K562 (cell line): Measurements from ENCODE around the gene OSBPL3. TPM values are rescaled to one million over a fixed set of nuclear protein-coding genes. Genes with fewer than 3 reads are reported as not detected.

ENCODE experiments used
- ATAC-seq: fragments of 200-7000 bp; cut with Tn5 transposase; 3 replicates; pipeline ENCODE4 v1.9.1; 2020; ENCODE audit warnings: moderate library complexity
- BruUV-seq: library from RNA; stranded (reverse); fragments of 400-500 nt; replicated peaks from 2 replicates; lab custom pipeline; 2021; lab: Mats Ljungman, UMichigan
- CTCF ChIA-PET: fragments of 300-600 bp; formaldehyde crosslinking; extraction: SDS; loops from one replicate; lab custom pipeline; 2021; ENCODE audit warnings: low intra/inter-chr PET ratio; lab: Yijun Ruan, JAX
- POLR2A ChIA-PET: fragments of 300-600, 350-650 bp; sonication (Branson Sonifier 250); formaldehyde crosslinking; extraction: SDS; loops from one replicate; lab custom pipeline; 2021; ENCODE audit warnings: antibody characterized with exemption, inconsistent platforms; lab: Yijun Ruan, JAX
- DNase-seq, 4 experiments: peaks; one replicate each; pipeline versions ENCODE4 v3.0.0 to v3.0.0-alpha.2; 2011 to 2018; ENCODE audit warnings: low spot score in 3 of 4, mixed read lengths in 3 of 4; ENCODE audit errors: extremely low read depth in 1 of 4
- FAIRE-seq: peaks from 2 replicates; lab custom pipeline; 2011; peaks lifted over from hg19 to GRCh38; lab: Jason Lieb, UNC
- H2AFZ ChIP-seq: 2 replicates; pipeline ENCODE4 v1.6.0; 2011; ENCODE audit warnings: low read depth, low read length, control low read depth, inconsistent platforms
- H3K27ac ChIP-seq: fragments of 200-600 bp; 3 replicates; pipeline ENCODE4 v1.8.0; 2011; ENCODE audit warnings: low read depth, mild to moderate bottlenecking, control low read depth, inconsistent platforms, low read length, moderate library complexity, mixed read lengths; ENCODE audit errors: extremely low read depth
- H3K27me3 ChIP-seq, 2 experiments: fragments of 300-600 bp in 1 of 2; 2 replicates in 1 of 2; 3 replicates in 1 of 2; pipeline versions ENCODE4 v1.6.0 to v1.8.0; 2011; ENCODE audit warnings: inconsistent platforms in 2 of 2, low read length in 2 of 2, mild to moderate bottlenecking in 1 of 2, mixed read lengths in 1 of 2, moderate library complexity in 1 of 2; ENCODE audit not compliant: control insufficient read depth in 2 of 2, insufficient read depth in 2 of 2
- H3K36me3 ChIP-seq: fragments of 300-600 bp; 3 replicates; pipeline ENCODE4 v1.8.0; 2011; ENCODE audit warnings: mild to moderate bottlenecking, low read length, inconsistent platforms; ENCODE audit not compliant: control insufficient read depth, insufficient read depth
- H3K4me1 ChIP-seq, 2 experiments: fragments of 200-600 bp in 1 of 2; replicated peaks in 1 of 2; 2 replicates in 1 of 2; 3 replicates in 1 of 2; pipeline versions ENCODE4 v1.5.1 to v1.8.0; 2011; ENCODE audit warnings: inconsistent platforms in 2 of 2, low read length in 2 of 2, mild to moderate bottlenecking in 1 of 2, mixed read lengths in 1 of 2, moderate library complexity in 1 of 2; ENCODE audit not compliant: control insufficient read depth in 2 of 2, insufficient read depth in 2 of 2
- H3K4me2 ChIP-seq: 2 replicates; pipeline ENCODE4 v1.6.1; 2011; ENCODE audit warnings: low read length, control low read depth, inconsistent platforms, mixed read lengths; ENCODE audit not compliant: insufficient read depth
- H3K4me3 ChIP-seq: fragments of 200-600 bp; sonication (generic), shearing (Covaris generic); 2 replicates; pipeline ENCODE4 v1.5.1; 2016; ENCODE audit warnings: control low read depth, inconsistent platforms
- H3K79me2 ChIP-seq: fragments of 200-600 bp; 3 replicates; pipeline ENCODE4 v1.8.0; 2011; ENCODE audit warnings: low read length, inconsistent platforms; ENCODE audit not compliant: control insufficient read depth, insufficient read depth
- H3K9ac ChIP-seq, 2 experiments: 2 replicates each; pipeline versions ENCODE4 v1.6.0 to v1.6.1; 2011; ENCODE audit warnings: low read depth in 2 of 2, low read length in 2 of 2, control low read depth in 1 of 2, inconsistent platforms in 1 of 2, mild to moderate bottlenecking in 1 of 2, mixed read lengths in 1 of 2; ENCODE audit not compliant: insufficient read depth in 1 of 2
- H3K9me1 ChIP-seq: one replicate; pipeline ENCODE4 v1.6.0; 2011; ENCODE audit warnings: inconsistent platforms, mild to moderate bottlenecking, low read length, moderate library complexity; ENCODE audit not compliant: control insufficient read depth, insufficient read depth
- H3K9me3 ChIP-seq: replicated peaks from 2 replicates; pipeline ENCODE4 v1.5.1; 2011; ENCODE audit warnings: low read depth, low read length, inconsistent platforms; ENCODE audit not compliant: control insufficient read depth, insufficient read depth
- H4K20me1 ChIP-seq: replicated peaks from 2 replicates; pipeline ENCODE4 v1.6.1; 2011; ENCODE audit warnings: low read length, inconsistent platforms, mixed read lengths; ENCODE audit not compliant: control insufficient read depth, insufficient read depth
- ADNP ChIP-seq: fragments of 200-800 bp; sonication (Bioruptor generic); IDR thresholded peaks from 2 replicates; pipeline ENCODE4 v1.6.1; 2016; ENCODE audit warnings: missing genetic modification characterization, missing compliant biosample characterization
- ARID3A ChIP-seq: IDR thresholded peaks from 2 replicates; pipeline ENCODE4 v1.6.1; 2012; ENCODE audit warnings: low read depth, low read length, improper control_type of control experiment, borderline replicate concordance
- ATF7 ChIP-seq: fragments of 450-650 bp; IDR thresholded peaks from 2 replicates; pipeline ENCODE4 v1.7.1; 2014; ENCODE audit warnings: mild to moderate bottlenecking, moderate library complexity
- CCNT2 ChIP-seq: IDR thresholded peaks from 2 replicates; pipeline ENCODE4 v1.6.1; 2011; ENCODE audit warnings: borderline replicate concordance, low read depth, mild to moderate bottlenecking, moderate library complexity, mixed read lengths, low read length; ENCODE audit not compliant: insufficient read length; ENCODE audit errors: extremely low read depth
- EWSR1 ChIP-seq: fragments of 450-650 bp; IDR thresholded peaks from 2 replicates; pipeline ENCODE4 v1.6.1; 2018; ENCODE audit warnings: borderline replicate concordance, mild to moderate bottlenecking, low read depth, moderate library complexity; ENCODE audit not compliant: partially characterized antibody
- HDAC3 ChIP-seq: fragments of 450-650 bp; IDR thresholded peaks from 2 replicates; pipeline ENCODE4 v1.6.1; 2018; ENCODE audit warnings: borderline replicate concordance, mild to moderate bottlenecking, moderate library complexity; ENCODE audit not compliant: partially characterized antibody
- LCOR ChIP-seq: sonication (generic); formaldehyde crosslinking; IDR thresholded peaks from 2 replicates; pipeline ENCODE4 v1.8.0; 2022; ENCODE audit warnings: mild to moderate bottlenecking, missing genetic modification reagents
- MEIS2 ChIP-seq: fragments of 450-650 bp; IDR thresholded peaks from 2 replicates; pipeline ENCODE4 v1.6.1; 2014; ENCODE audit warnings: mild to moderate bottlenecking; ENCODE audit not compliant: partially characterized antibody
- NELFE ChIP-seq: IDR thresholded peaks from 2 replicates; pipeline ENCODE4 v1.6.1; 2011; ENCODE audit warnings: mild to moderate bottlenecking; ENCODE audit not compliant: insufficient read depth, insufficient read length
- NRF1 ChIP-seq, 2 experiments: fragments of 450-650 bp; IDR thresholded peaks in 1 of 2; conservative IDR thresholded peaks in 1 of 2; 2 replicates each; pipeline ENCODE4 v1.6.1; 2014; ENCODE audit warnings: mild to moderate bottlenecking in 2 of 2
- SMARCE1 ChIP-seq: fragments of 450-650 bp; IDR thresholded peaks from 2 replicates; pipeline ENCODE4 v1.7.1; 2016; ENCODE audit warnings: mild to moderate bottlenecking
- TEAD4 ChIP-seq, 2 experiments: sonication (generic) in 1 of 2; formaldehyde crosslinking in 1 of 2; IDR thresholded peaks; 2 replicates each; pipeline versions ENCODE4 v1.6.1 to v1.8.0; 2012 to 2022; ENCODE audit warnings: borderline replicate concordance in 1 of 2, inconsistent platforms in 1 of 2, low read length in 1 of 2, mild to moderate bottlenecking in 1 of 2, missing genetic modification reagents in 1 of 2
- ZEB2 ChIP-seq: fragments of 450-650 bp; IDR thresholded peaks from 2 replicates; pipeline ENCODE4 v1.6.1; 2016
- ZNF408 ChIP-seq: fragments of 250-450 bp; sonication (Bioruptor Pico); IDR thresholded peaks from 2 replicates; pipeline ENCODE4 v1.4.0; 2020; ENCODE audit warnings: low read depth, mild to moderate bottlenecking, moderate library complexity
- ZNF707 ChIP-seq: fragments of 250-450 bp; sonication (Bioruptor Pico); conservative IDR thresholded peaks from 2 replicates; pipeline ENCODE4 v1.8.0; 2022; ENCODE audit warnings: inconsistent platforms, mild to moderate bottlenecking, moderate library complexity
- WGBS: fragments of 100-300 bp; shearing (Covaris generic); methylation state at CpG from one replicate; pipeline ENCODE4 v1.1.6; 2016; ENCODE audit warnings: low coverage, mixed read lengths; ENCODE audit not compliant: insufficient coverage; ENCODE audit errors: missing lambda C conversion rate; 5-methylcytosine and 5-hydroxymethylcytosine counted together
- in situ Hi-C: fragments of 300-500 bp; cut with MboI; formaldehyde crosslinking; loops from 4 replicates; pipeline ENCODE4 v1.15.0; 2018; ENCODE audit warnings: inconsistent platforms, mixed read lengths
- intact Hi-C: fragments of 100-400 bp; cut with micrococcal nuclease; formaldehyde crosslinking; loops from 2 replicates; pipeline ENCODE4 v1.14.2; 2022
- polyA plus RNA-seq, 8 experiments: library from polyadenylated mRNA; depleted of rRNA in 4 of 8; stranded (reverse) in 5 of 8; unstranded in 3 of 8; fragments of >200 nt; fragmentation: Nextera tagmentation in 2 of 8; fragmentation: Illumina TruSeq in 1 of 8; extraction: Ambion mirVana in 2 of 8; extraction: Trizol in 1 of 8; gene quantifications; 2 replicates each; pipeline versions ENCODE4 v1.2.1 to v1.2.3, GENCODE V29; 2011 to 2014; ENCODE audit warnings: inconsistent platforms in 1 of 8, missing spikeins in 1 of 8
- total RNA-seq, 7 experiments: library from RNA; depleted of rRNA in 6 of 7; stranded (reverse); fragments of >200 nt in 6 of 7; fragmentation: Illumina TruSeq in 2 of 7; extraction: Trizol in 2 of 7; gene quantifications; 2 replicates each; pipeline versions ENCODE4 v1.2.1 to v1.2.3, GENCODE V29; 2011 to 2021; ENCODE audit warnings: low replicate concordance in 1 of 7
- TF ChIP-seq, protein P1 (sequence below): fragments of 450-650 bp; formaldehyde crosslinking; IDR thresholded peaks from 2 replicates; pipeline ENCODE4 v1.4.0; 2020; ENCODE audit warnings: mild to moderate bottlenecking, moderate library complexity
- TF ChIP-seq, protein P2 (sequence below): fragments of 450-650 bp; formaldehyde crosslinking; IDR thresholded peaks from 2 replicates; pipeline ENCODE4 v1.4.0; 2020; ENCODE audit warnings: mild to moderate bottlenecking

The OSBPL3 gene
- total and polyA plus RNA-seq, 9 of the 15 experiments (the other 6 are each of a cell fraction or from before 2014, with no cell fraction given) = 4.8 to 37.2 (median 26.5) TPM

GRCh38 chr7:25028370-25029021 is 48.5 kb upstream of the OSBPL3 start (continued):
- TF ChIP-seq ARID3A = peak; percentile 15; the same call in 1 of the 2 replicates
- peak; percentile 72; the same call in 1 of the 2 replicates for TF ChIP-seq SMARCE1
- TF ChIP-seq ZNF408 = no peak
- peak in 1 of 2 experiments; percentile 34; a peak in 2 of 4 replicates for TF ChIP-seq NRF1 (conservative IDR thresholded peaks at IDR 0.05 in 1 of 2, IDR thresholded peaks at IDR 0.05 in 1 of 2)
- TF ChIP-seq TEAD4 (IDR thresholded peaks at IDR 0.05; ENCODE audit: low read length) = peak; percentile 64; the same call in 1 of the 2 replicates
- TF ChIP-seq TEAD4 (CRISPR knock-in tag; IDR thresholded peaks at IDR 0.05; ENCODE audit: borderline replicate concordance) = no peak
- peak; percentile 78 for TF ChIP-seq ATF7
- TF ChIP-seq MEIS2 = peak; percentile 24
- TF ChIP-seq ZEB2 = peak; percentile 58; the same call in 1 of the 2 replicates

DNA sequence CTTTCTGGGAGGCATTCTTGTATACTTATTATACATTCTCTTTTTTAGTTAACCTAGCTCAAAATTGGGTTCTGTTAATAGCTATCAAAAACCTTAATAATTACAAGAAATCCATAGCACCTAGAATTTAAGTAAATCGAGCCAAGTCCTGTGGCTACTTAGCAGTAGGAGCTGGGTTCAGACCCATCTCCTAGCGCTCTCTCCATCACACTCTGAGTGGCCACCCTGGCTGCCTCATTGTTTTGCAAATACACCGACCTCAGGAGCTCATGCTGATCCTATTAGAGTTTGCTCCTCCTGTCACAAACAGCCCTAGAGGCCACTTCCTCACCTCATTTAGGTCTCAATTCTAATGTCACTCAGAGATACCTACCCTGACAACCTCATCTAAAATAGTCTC is 46.2 kb upstream of the OSBPL3 start:
- Histone ChIP-seq H3K27ac (no peak overlapping the region), H3K27me3 (peaks cover 0 to 13% of the 10 kb centered on the region in 2 experiments; a peak in 3 of 5 replicates), H3K79me2 (no peaks in the 10 kb centered on the region), H3K9ac (no peak overlapping the region), H3K4me1 (peaks cover 4 to 16% of the 10 kb centered on the region in 2 experiments; a peak in 3 of 5 replicates), H3K4me2 (no peak overlapping the region), H4K20me1 (no peaks in the 10 kb centered on the region), H3K4me3 (no peak overlapping the region), H3K36me3 (no peaks in the 10 kb centered on the region), H3K9me3 (no peaks in the 10 kb centered on the region), H2AFZ (no peak overlapping the region), H3K9me1 (no peaks in the 10 kb centered on the region)
- in situ Hi-C loops = no loop called here
- intact Hi-C loops = no loop called here
- CTCF ChIA-PET = no interaction called here
- DNase-seq = no peak
- no peak for FAIRE-seq
- no peak for ATAC-seq
- 9% methylated on average over 3 of the region's 3 CpGs for WGBS
- BruUV-seq = no TSS peak
- POLR2A ChIA-PET = no interaction called here
- no peak for TF ChIP-seq CCNT2
- TF ChIP-seq ZNF707 (CRISPR knock-in tag) = no peak
- TF ChIP-seq, protein P1, sequence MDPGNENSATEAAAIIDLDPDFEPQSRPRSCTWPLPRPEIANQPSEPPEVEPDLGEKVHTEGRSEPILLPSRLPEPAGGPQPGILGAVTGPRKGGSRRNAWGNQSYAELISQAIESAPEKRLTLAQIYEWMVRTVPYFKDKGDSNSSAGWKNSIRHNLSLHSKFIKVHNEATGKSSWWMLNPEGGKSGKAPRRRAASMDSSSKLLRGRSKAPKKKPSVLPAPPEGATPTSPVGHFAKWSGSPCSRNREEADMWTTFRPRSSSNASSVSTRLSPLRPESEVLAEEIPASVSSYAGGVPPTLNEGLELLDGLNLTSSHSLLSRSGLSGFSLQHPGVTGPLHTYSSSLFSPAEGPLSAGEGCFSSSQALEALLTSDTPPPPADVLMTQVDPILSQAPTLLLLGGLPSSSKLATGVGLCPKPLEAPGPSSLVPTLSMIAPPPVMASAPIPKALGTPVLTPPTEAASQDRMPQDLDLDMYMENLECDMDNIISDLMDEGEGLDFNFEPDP (CRISPR knock-in tag) = no peak
- no peak for TF ChIP-seq HDAC3
- TF ChIP-seq, protein P2, sequence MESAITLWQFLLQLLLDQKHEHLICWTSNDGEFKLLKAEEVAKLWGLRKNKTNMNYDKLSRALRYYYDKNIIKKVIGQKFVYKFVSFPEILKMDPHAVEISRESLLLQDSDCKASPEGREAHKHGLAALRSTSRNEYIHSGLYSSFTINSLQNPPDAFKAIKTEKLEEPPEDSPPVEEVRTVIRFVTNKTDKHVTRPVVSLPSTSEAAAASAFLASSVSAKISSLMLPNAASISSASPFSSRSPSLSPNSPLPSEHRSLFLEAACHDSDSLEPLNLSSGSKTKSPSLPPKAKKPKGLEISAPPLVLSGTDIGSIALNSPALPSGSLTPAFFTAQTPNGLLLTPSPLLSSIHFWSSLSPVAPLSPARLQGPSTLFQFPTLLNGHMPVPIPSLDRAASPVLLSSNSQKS (CRISPR knock-in tag) = no peak
- TF ChIP-seq LCOR (CRISPR knock-in tag) = no peak
- no peak for TF ChIP-seq NELFE
- TF ChIP-seq ADNP (tag) = no peak
- no peak for TF ChIP-seq EWSR1
